Measurements from ENCODE around the gene NADK. TPM values are rescaled to one million over a fixed set of nuclear protein-coding genes. Genes with fewer than 3 reads are reported as not detected.
"Not testable (repeated sequence)": the region's sequence is repeated elsewhere in the genome, so short reads cannot be mapped to it uniquely, and the experiment has no call there.

NADK gene
- total RNA-seq, 2 experiments from 2014 or later, result 156 to 184 TPM

- intact Hi-C loops (cut with micrococcal nuclease; ENCODE audit: unreplicated experiment), result no loop called here
- Histone ChIP-seq H3K9me2 (ENCODE audit: insufficient read depth, low read length) (no peaks in the 10 kb centered on the region), H3K27ac (ENCODE audit: low read depth, low read length, poor library complexity, severe bottlenecking) (no peak overlapping the region), H3K79me2 (ENCODE audit: insufficient read depth, low read depth, low read length) (no peaks in the 10 kb centered on the region), H3K36me3 (ENCODE audit: insufficient read depth, low read length) (peaks cover 18% of the 10 kb centered on the region), H3K9me3 (ENCODE audit: low read length) (no peaks in the 10 kb centered on the region), H2AFZ (ENCODE audit: low read length) (no peak overlapping the region), H3K4me1 (ENCODE audit: insufficient read depth, low read length, poor library complexity, severe bottlenecking) (peaks cover 11% of the 10 kb centered on the region), H3K4me3 (ENCODE audit: low read depth, low read length, poor library complexity, severe bottlenecking) (no peak overlapping the region), H3K4me2 (ENCODE audit: low read length) (no peak overlapping the region), H4K20me1 (ENCODE audit: insufficient read depth, low read length) (no peaks in the 10 kb centered on the region)
- no TSS peak for BruUV-seq (replicated peaks)
- POLR2A ChIA-PET, result no interaction called here
- DNase-seq (ENCODE audit: low spot score), result no peak
- CTCF ChIA-PET (ENCODE audit: unreplicated experiment), result no interaction called here
- TF ChIP-seq CTCF (conservative IDR thresholded peaks at IDR 0.05; ENCODE audit: low read length) (no peak), EZH2phosphoT487 (IDR thresholded peaks at IDR 0.05; ENCODE audit: borderline replicate concordance, low read depth, low read length) (no peak)
Measured at GRCh38 chr1:1748686-1749321, 29.5 kb downstream of the NADK start.

- H4K20me1 ChIP-seq (ENCODE audit: insufficient read depth, low read length); intact Hi-C loops (cut with micrococcal nuclease; ENCODE audit: unreplicated experiment); H3K79me2 ChIP-seq (ENCODE audit: insufficient read depth, low read depth, low read length); BruUV-seq (replicated peaks); H3K4me2 ChIP-seq (ENCODE audit: low read length); H3K9me2 ChIP-seq (ENCODE audit: insufficient read depth, low read length); CTCF ChIA-PET (ENCODE audit: unreplicated experiment); POLR2A ChIA-PET; H3K36me3 ChIP-seq (ENCODE audit: insufficient read depth, low read length); DNase-seq (ENCODE audit: low spot score); H3K4me3 ChIP-seq (ENCODE audit: low read depth, low read length, poor library complexity, severe bottlenecking); H2AFZ ChIP-seq (ENCODE audit: low read length); H3K9me3 ChIP-seq (ENCODE audit: low read length): not testable (repeated sequence)
- peaks cover 11% of the 10 kb centered on the region for H3K4me1 ChIP-seq (ENCODE audit: insufficient read depth, low read length, poor library complexity, severe bottlenecking)
- H3K27ac ChIP-seq (ENCODE audit: low read depth, low read length, poor library complexity, severe bottlenecking), result peak overlapping the region; percentile 47
Measured at GRCh38 chr1:1746566-1746909, 31.7 kb downstream of the NADK start.

- H3K9me2 ChIP-seq (ENCODE audit: insufficient read depth, low read length); POLR2A ChIA-PET; H3K9me3 ChIP-seq (ENCODE audit: low read length); H2AFZ ChIP-seq (ENCODE audit: low read length); H3K79me2 ChIP-seq (ENCODE audit: insufficient read depth, low read depth, low read length); BruUV-seq (replicated peaks); CTCF ChIA-PET (ENCODE audit: unreplicated experiment); H3K4me2 ChIP-seq (ENCODE audit: low read length); intact Hi-C loops (cut with micrococcal nuclease; ENCODE audit: unreplicated experiment); H3K36me3 ChIP-seq (ENCODE audit: insufficient read depth, low read length); H4K20me1 ChIP-seq (ENCODE audit: insufficient read depth, low read length): not testable (repeated sequence)
- DNase-seq (ENCODE audit: low spot score), result peak; percentile 37
- Histone ChIP-seq H3K27ac (ENCODE audit: low read depth, low read length, poor library complexity, severe bottlenecking) (peak overlapping the region; percentile 47), H3K4me3 (ENCODE audit: low read depth, low read length, poor library complexity, severe bottlenecking) (peak overlapping the region; percentile 57), H3K4me1 (ENCODE audit: insufficient read depth, low read length, poor library complexity, severe bottlenecking) (peaks cover 11% of the 10 kb centered on the region)
Measured at GRCh38 chr1:1745651-1746565, 32.4 kb downstream of the NADK start.

- H3K79me2 ChIP-seq (ENCODE audit: insufficient read depth, low read depth, low read length); BruUV-seq (replicated peaks); H3K4me2 ChIP-seq (ENCODE audit: low read length); H3K27ac ChIP-seq (ENCODE audit: low read depth, low read length, poor library complexity, severe bottlenecking); intact Hi-C loops (cut with micrococcal nuclease; ENCODE audit: unreplicated experiment); H3K9me2 ChIP-seq (ENCODE audit: insufficient read depth, low read length); DNase-seq (ENCODE audit: low spot score); H4K20me1 ChIP-seq (ENCODE audit: insufficient read depth, low read length); H3K36me3 ChIP-seq (ENCODE audit: insufficient read depth, low read length); H2AFZ ChIP-seq (ENCODE audit: low read length); H3K4me1 ChIP-seq (ENCODE audit: insufficient read depth, low read length, poor library complexity, severe bottlenecking); H3K9me3 ChIP-seq (ENCODE audit: low read length); H3K4me3 ChIP-seq (ENCODE audit: low read depth, low read length, poor library complexity, severe bottlenecking): not testable (repeated sequence)
- CTCF ChIA-PET (ENCODE audit: unreplicated experiment), result interaction anchor here (0.6 kb wide), 1 partner anchor 116 kb away, joined by 3 read pairs; no protein-coding TSS in a partner anchor
- POLR2A ChIA-PET, result interaction anchor here (0.7 kb wide), 1 partner anchor 141 kb away, joined by 6 read pairs; no protein-coding TSS in a partner anchor
Measured at GRCh38 chr1:1742529-1742928, 35.7 kb downstream of the NADK start.

GRCh38 chr1:1741013-1741412 lies 37.3 kb downstream of the NADK start:
- POLR2A ChIA-PET, result not testable (repeated sequence)

More at GRCh38 chr1:1741013-1741412, 37.3 kb downstream of the NADK start:
- H4K20me1 ChIP-seq (ENCODE audit: insufficient read depth, low read length); BruUV-seq (replicated peaks); H3K27ac ChIP-seq (ENCODE audit: low read depth, low read length, poor library complexity, severe bottlenecking); H2AFZ ChIP-seq (ENCODE audit: low read length); H3K4me2 ChIP-seq (ENCODE audit: low read length); DNase-seq (ENCODE audit: low spot score); CTCF ChIA-PET (ENCODE audit: unreplicated experiment); intact Hi-C loops (cut with micrococcal nuclease; ENCODE audit: unreplicated experiment); H3K79me2 ChIP-seq (ENCODE audit: insufficient read depth, low read depth, low read length); H3K9me2 ChIP-seq (ENCODE audit: insufficient read depth, low read length); H3K4me3 ChIP-seq (ENCODE audit: low read depth, low read length, poor library complexity, severe bottlenecking); H3K36me3 ChIP-seq (ENCODE audit: insufficient read depth, low read length); H3K9me3 ChIP-seq (ENCODE audit: low read length); H3K4me1 ChIP-seq (ENCODE audit: insufficient read depth, low read length, poor library complexity, severe bottlenecking): not testable (repeated sequence)

Data from OCI-LY7 (cell line).